H1 (cell line): ENCODE data around the gene EPHB1. TPM values are rescaled to one million over a fixed set of nuclear protein-coding genes. Genes with fewer than 3 reads are reported as not detected.

Experiments used
- ASH2L ChIP-seq: fragments of 200-600, 300-600 bp; sonication (generic); IDR thresholded peaks from one replicate; pipeline ENCODE4 v1.7.1; 2017; ENCODE audit warnings: low read length
- BRCA1 ChIP-seq: IDR thresholded peaks from 2 replicates; pipeline ENCODE4 v1.6.1; 2012; ENCODE audit warnings: low read depth, low read length, improper control_type of control experiment
- CHD7 ChIP-seq: fragments of 300-600 bp; sonication (generic); IDR thresholded peaks from 2 replicates; pipeline ENCODE4 v1.7.1; 2012; ENCODE audit warnings: low read length, moderate library complexity, mild to moderate bottlenecking, inconsistent platforms; ENCODE audit not compliant: insufficient replicate concordance
- CTBP2 ChIP-seq: IDR thresholded peaks from 2 replicates; pipeline ENCODE4 v1.7.0; 2011; ENCODE audit warnings: borderline replicate concordance, mild to moderate bottlenecking, moderate library complexity, mixed read lengths, low read length; ENCODE audit not compliant: insufficient read depth, insufficient read length
- EGR1 ChIP-seq: IDR thresholded peaks from 2 replicates; pipeline ENCODE4 v1.6.1; 2011; ENCODE audit warnings: low read depth, low read length, borderline replicate concordance
- GTF2F1 ChIP-seq: IDR thresholded peaks from 2 replicates; pipeline ENCODE4 v1.6.1; 2012; ENCODE audit warnings: low read depth, low read length, improper control_type of control experiment, borderline replicate concordance
- HDAC2 ChIP-seq, 2 experiments: fragments of 300-600 bp in 1 of 2; sonication (generic) in 1 of 2; IDR thresholded peaks; 2 replicates each; pipeline ENCODE4 v1.6.1; 2011 to 2012; ENCODE audit warnings: low read depth in 2 of 2, low read length in 2 of 2, mild to moderate bottlenecking in 2 of 2, moderate library complexity in 2 of 2, borderline replicate concordance in 1 of 2, inconsistent platforms in 1 of 2
- JUND ChIP-seq: IDR thresholded peaks from 2 replicates; pipeline ENCODE4 v1.6.1; 2011; ENCODE audit warnings: mild to moderate bottlenecking, improper control_type of control experiment, low read length
- PHF8 ChIP-seq: fragments of 200-600 bp; sonication (generic); conservative IDR thresholded peaks from 2 replicates; pipeline ENCODE4 v1.7.1; 2012; ENCODE audit warnings: low read depth, mild to moderate bottlenecking, inconsistent platforms, low read length, moderate library complexity
- RXRA ChIP-seq: IDR thresholded peaks from 2 replicates; pipeline ENCODE4 v1.6.1; 2011; ENCODE audit warnings: low read depth, mild to moderate bottlenecking, low read length, moderate library complexity; ENCODE audit not compliant: insufficient read depth
- SP4 ChIP-seq: IDR thresholded peaks from 2 replicates; pipeline ENCODE4 v1.6.1; 2012; ENCODE audit warnings: low read length, inconsistent platforms
- SUZ12 ChIP-seq: fragments of 200-600 bp; sonication (generic); IDR thresholded peaks from 2 replicates; pipeline ENCODE4 v1.6.1; 2012; ENCODE audit warnings: mild to moderate bottlenecking, inconsistent platforms, low read length, moderate library complexity, mixed read lengths
- polyA plus RNA-seq, 7 experiments: library from polyadenylated mRNA; depleted of rRNA in 3 of 7; stranded (reverse) in 5 of 7; unstranded in 2 of 7; fragments of >200 nt in 5 of 7; fragments of 200-250 nt in 2 of 7; gene quantifications; 1 replicate in 5 of 7; 2 replicates in 1 of 7; 4 replicates in 1 of 7; pipeline versions ENCODE4 v1.2.1 to v1.2.3, GENCODE V29; 2011 to 2013; ENCODE audit warnings: missing spikeins in 2 of 7, mixed read lengths in 2 of 7
- total RNA-seq: library from RNA; stranded (reverse); fragmentation: NEBNext Ultra II Directional; extraction: Animal tissue kit (Norgen Biotek cat#: 25700); gene quantifications from 2 replicates; pipeline ENCODE4 v1.2.1, GENCODE V29; 2021

The EPHB1 gene
- total and polyA plus RNA-seq, 2 of the 8 experiments (the other 6 are each of a cell fraction or from before 2014, with no cell fraction given): 3.5 to 5.9 TPM

GRCh38 chr3:135218782-135219181 is 423.7 kb downstream of the EPHB1 start (continued):
- TF ChIP-seq CHD7: no peak
- TF ChIP-seq SUZ12: no peak
- TF ChIP-seq ASH2L: no peak
- TF ChIP-seq HDAC2 (IDR thresholded peaks at IDR 0.05; ENCODE audit: borderline replicate concordance in 1 of 2, low read depth in 2 of 2, low read length in 2 of 2): no peak
- TF ChIP-seq RXRA: no peak
- TF ChIP-seq JUND: no peak
- TF ChIP-seq EGR1: no peak
- TF ChIP-seq GTF2F1: no peak
- TF ChIP-seq PHF8: no peak
- no peak for TF ChIP-seq BRCA1
- TF ChIP-seq SP4: no peak
- TF ChIP-seq CTBP2: no peak
- TF ChIP-seq, all 59 proteins: peak for 0
